Measurements from ENCODE around the gene KIF16B.

DNA sequence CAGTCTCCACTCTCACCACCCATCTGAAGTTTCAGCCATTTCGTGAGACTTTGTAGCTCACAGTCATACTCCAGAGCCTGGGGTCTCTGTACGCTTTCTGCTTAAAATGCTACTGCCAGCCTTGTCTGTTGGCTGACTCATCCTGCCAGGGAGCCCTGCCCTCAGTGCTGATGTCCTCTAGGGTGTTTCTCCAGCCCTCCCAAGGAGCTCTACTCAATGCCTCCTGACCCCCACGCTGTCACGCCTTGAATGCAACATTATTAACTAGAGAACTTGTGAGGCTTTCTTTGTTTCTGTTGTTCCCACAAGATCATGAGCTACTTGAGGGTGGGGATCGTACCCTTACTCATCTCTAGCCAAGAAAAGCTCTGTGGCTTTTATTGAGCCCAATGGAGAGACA is 20.1 kb downstream of the KIF16B start:
- TF ChIP-seq, protein P1, sequence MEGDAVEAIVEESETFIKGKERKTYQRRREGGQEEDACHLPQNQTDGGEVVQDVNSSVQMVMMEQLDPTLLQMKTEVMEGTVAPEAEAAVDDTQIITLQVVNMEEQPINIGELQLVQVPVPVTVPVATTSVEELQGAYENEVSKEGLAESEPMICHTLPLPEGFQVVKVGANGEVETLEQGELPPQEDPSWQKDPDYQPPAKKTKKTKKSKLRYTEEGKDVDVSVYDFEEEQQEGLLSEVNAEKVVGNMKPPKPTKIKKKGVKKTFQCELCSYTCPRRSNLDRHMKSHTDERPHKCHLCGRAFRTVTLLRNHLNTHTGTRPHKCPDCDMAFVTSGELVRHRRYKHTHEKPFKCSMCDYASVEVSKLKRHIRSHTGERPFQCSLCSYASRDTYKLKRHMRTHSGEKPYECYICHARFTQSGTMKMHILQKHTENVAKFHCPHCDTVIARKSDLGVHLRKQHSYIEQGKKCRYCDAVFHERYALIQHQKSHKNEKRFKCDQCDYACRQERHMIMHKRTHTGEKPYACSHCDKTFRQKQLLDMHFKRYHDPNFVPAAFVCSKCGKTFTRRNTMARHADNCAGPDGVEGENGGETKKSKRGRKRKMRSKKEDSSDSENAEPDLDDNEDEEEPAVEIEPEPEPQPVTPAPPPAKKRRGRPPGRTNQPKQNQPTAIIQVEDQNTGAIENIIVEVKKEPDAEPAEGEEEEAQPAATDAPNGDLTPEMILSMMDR (IDR thresholded peaks at IDR 0.05) = no peak
- TF ChIP-seq POLR2A (IDR thresholded peaks at IDR 0.05) = no peak
